HepG2 (cell line): Measurements from ENCODE around the gene MYO10. TPM values are rescaled to one million over a fixed set of nuclear protein-coding genes. Genes with fewer than 3 reads are reported as not detected.

Source experiments
- AFF4 ChIP-seq: sonication (generic); formaldehyde crosslinking; IDR thresholded peaks from 2 replicates; pipeline ENCODE4 v1.4.0; 2020; ENCODE audit warnings: missing genetic modification reagents
- ARNT2 ChIP-seq: sonication (generic); formaldehyde crosslinking; IDR thresholded peaks from 2 replicates; pipeline ENCODE4 v1.8.0; 2022; ENCODE audit warnings: mild to moderate bottlenecking, low read depth, missing genetic modification reagents, moderate library complexity
- CAMTA2 ChIP-seq: sonication (generic); formaldehyde crosslinking; IDR thresholded peaks from 2 replicates; pipeline ENCODE4 v1.4.0; 2020; ENCODE audit warnings: mild to moderate bottlenecking, missing genetic modification reagents, borderline replicate concordance
- CENPBD1 ChIP-seq: sonication (generic); formaldehyde crosslinking; IDR thresholded peaks from 2 replicates; pipeline ENCODE4 v1.8.0; 2022; ENCODE audit warnings: missing genetic modification reagents, low read depth, mild to moderate bottlenecking, borderline replicate concordance
- DR1 ChIP-seq: sonication (generic); formaldehyde crosslinking; IDR thresholded peaks from 2 replicates; pipeline ENCODE4 v1.8.0; 2021; ENCODE audit warnings: mild to moderate bottlenecking, missing genetic modification reagents, inconsistent platforms
- HNRNPK ChIP-seq: fragments of 200-400 bp; formaldehyde crosslinking; IDR thresholded peaks from 2 replicates; pipeline ENCODE4 v1.6.1; 2018; ENCODE audit warnings: low read length, low read depth, moderate library complexity, mild to moderate bottlenecking; ENCODE audit not compliant: poor library complexity, severe bottlenecking
- MBD4 ChIP-seq: IDR thresholded peaks from 2 replicates; pipeline ENCODE4 v1.6.1; 2012; ENCODE audit warnings: low read length, inconsistent platforms, borderline replicate concordance
- MXD4 ChIP-seq: IDR thresholded peaks from 2 replicates; pipeline ENCODE4 v1.6.1; 2016; ENCODE audit warnings: mild to moderate bottlenecking, missing biosample characterization, missing genetic modification reagents
- RFXANK ChIP-seq: IDR thresholded peaks from 2 replicates; pipeline ENCODE4 v1.6.1; 2016
- U2AF1 ChIP-seq: fragments of 200-400 bp; formaldehyde crosslinking; optimal IDR thresholded peaks from 2 replicates; pipeline ENCODE3; 2017; ENCODE audit warnings: mild to moderate bottlenecking, low read depth, low read length
- ZBED4 ChIP-seq: sonication (generic); formaldehyde crosslinking; IDR thresholded peaks from 2 replicates; pipeline ENCODE4 v1.4.0; 2020; ENCODE audit warnings: missing genetic modification reagents, borderline replicate concordance
- ZBTB46 ChIP-seq: sonication (generic); formaldehyde crosslinking; IDR thresholded peaks from 2 replicates; pipeline ENCODE4 v1.4.0; 2020; ENCODE audit warnings: mild to moderate bottlenecking, missing genetic modification reagents, borderline replicate concordance
- ZIK1 ChIP-seq: sonication (generic); formaldehyde crosslinking; IDR thresholded peaks from 2 replicates; pipeline ENCODE4 v1.5.0; 2020; ENCODE audit warnings: mild to moderate bottlenecking, low read depth, missing genetic modification reagents, borderline replicate concordance
- ZNF121 ChIP-seq: sonication (generic); formaldehyde crosslinking; IDR thresholded peaks from 2 replicates; pipeline ENCODE4 v1.5.0; 2020; ENCODE audit warnings: mild to moderate bottlenecking, missing genetic modification reagents
- ZNF124 ChIP-seq: sonication (generic); formaldehyde crosslinking; IDR thresholded peaks from 2 replicates; pipeline ENCODE4 v1.4.0; 2020; ENCODE audit warnings: missing genetic modification reagents
- ZNF253 ChIP-seq: sonication (generic); formaldehyde crosslinking; IDR thresholded peaks from 2 replicates; pipeline ENCODE4 v1.8.0; 2022; ENCODE audit warnings: mild to moderate bottlenecking, missing genetic modification reagents, borderline replicate concordance
- ZNF382 ChIP-seq: sonication (generic); formaldehyde crosslinking; IDR thresholded peaks from 2 replicates; pipeline ENCODE4 v1.5.0; 2020; ENCODE audit warnings: missing genetic modification reagents, mild to moderate bottlenecking, borderline replicate concordance
- ZNF549 ChIP-seq: sonication (generic); formaldehyde crosslinking; IDR thresholded peaks from 2 replicates; pipeline ENCODE4 v1.5.0; 2020; ENCODE audit warnings: missing genetic modification reagents
- ZNF644 ChIP-seq: IDR thresholded peaks from 2 replicates; pipeline ENCODE4 v1.6.1; 2016; ENCODE audit warnings: low read depth
- polyA plus RNA-seq, 8 experiments: library from polyadenylated mRNA; depleted of rRNA in 3 of 8; stranded (reverse) in 7 of 8; unstranded in 1 of 8; fragments of >200 nt; fragmentation: Illumina TruSeq in 4 of 8; extraction: Trizol in 4 of 8; gene quantifications; 2 replicates each; pipeline versions ENCODE4 v1.2.1 to v1.2.3, GENCODE V29; 2011 to 2016; ENCODE audit warnings: low read depth in 4 of 8, missing spikeins in 1 of 8, mixed read lengths in 1 of 8; ENCODE audit not compliant: insufficient read depth in 1 of 8
- total RNA-seq, 5 experiments: library from RNA; depleted of rRNA; stranded (reverse); fragments of >200 nt; fragmentation: Illumina TruSeq; extraction: Trizol; gene quantifications; 2 replicates each; pipeline ENCODE4 v1.2.3, GENCODE V29; 2016; ENCODE audit warnings: low read depth in 1 of 5

The MYO10 gene
- total and polyA plus RNA-seq, 2 of the 13 experiments (the other 11 are each of a cell fraction or from before 2014, with no cell fraction given) = 4.5 to 14.0 TPM

GRCh38 chr5:16721151-16722096 lies 214.7 kb downstream of the MYO10 start (continued):
- no peak for TF ChIP-seq ZBED4
- TF ChIP-seq U2AF1 = no peak
- no peak for TF ChIP-seq CENPBD1 (CRISPR knock-in tag)
- no peak for TF ChIP-seq ZNF549
- TF ChIP-seq MBD4 = no peak; the same call in 1 of the 2 replicates
- no peak for TF ChIP-seq ZNF253
- TF ChIP-seq MXD4 = no peak
- no peak for TF ChIP-seq ARNT2 (CRISPR knock-in tag)
- TF ChIP-seq ZBTB46 = no peak
- no peak for TF ChIP-seq ZNF644 (CRISPR knock-in tag)
- no peak for TF ChIP-seq RFXANK (CRISPR knock-in tag)
- no peak for TF ChIP-seq DR1
- no peak for TF ChIP-seq ZNF382 (CRISPR knock-in tag)
- no peak for TF ChIP-seq ZIK1 (CRISPR knock-in tag)
- TF ChIP-seq ZNF124 (CRISPR knock-in tag) = no peak
- TF ChIP-seq ZNF121 (CRISPR knock-in tag) = no peak
- TF ChIP-seq CAMTA2 = no peak
- TF ChIP-seq AFF4 (CRISPR knock-in tag) = no peak
- TF ChIP-seq HNRNPK = no peak
